PFSK-1 (cell line): ENCODE measurements around the gene WDR31.

Experiments used
- FOXP2 ChIP-seq: optimal IDR thresholded peaks from 2 replicates; pipeline ENCODE3; 2011; ENCODE audit warnings: borderline replicate concordance, control low read depth, inconsistent platforms; ENCODE audit not compliant: insufficient read depth; ENCODE audit errors: extremely low read length, extremely low read depth
- POLR2AphosphoS5 ChIP-seq: IDR thresholded peaks from 2 replicates; pipeline ENCODE4 v1.6.1; 2012; ENCODE audit warnings: low read depth, mild to moderate bottlenecking, control low read depth, low read length, moderate library complexity
- SIN3A ChIP-seq: IDR thresholded peaks from 2 replicates; pipeline ENCODE4 v1.6.1; 2012; ENCODE audit warnings: mild to moderate bottlenecking, low read length, moderate library complexity, borderline replicate concordance; ENCODE audit not compliant: insufficient read depth
- TAF1 ChIP-seq: IDR thresholded peaks from 2 replicates; pipeline ENCODE4 v1.6.1; 2012; ENCODE audit warnings: low read length, control low read depth, borderline replicate concordance; ENCODE audit not compliant: insufficient read depth
- TF ChIP-seq, protein P1 (sequence below), 2 experiments: IDR thresholded peaks; 2 replicates each; pipeline versions ENCODE4 v1.6.1 to v1.8.0; 2011 to 2012; ENCODE audit warnings: low read depth in 2 of 2, low read length in 2 of 2, control low read depth in 1 of 2, inconsistent platforms in 1 of 2, mild to moderate bottlenecking in 1 of 2, moderate library complexity in 1 of 2; ENCODE audit not compliant: insufficient read depth in 1 of 2

The WDR31 gene

DNA sequence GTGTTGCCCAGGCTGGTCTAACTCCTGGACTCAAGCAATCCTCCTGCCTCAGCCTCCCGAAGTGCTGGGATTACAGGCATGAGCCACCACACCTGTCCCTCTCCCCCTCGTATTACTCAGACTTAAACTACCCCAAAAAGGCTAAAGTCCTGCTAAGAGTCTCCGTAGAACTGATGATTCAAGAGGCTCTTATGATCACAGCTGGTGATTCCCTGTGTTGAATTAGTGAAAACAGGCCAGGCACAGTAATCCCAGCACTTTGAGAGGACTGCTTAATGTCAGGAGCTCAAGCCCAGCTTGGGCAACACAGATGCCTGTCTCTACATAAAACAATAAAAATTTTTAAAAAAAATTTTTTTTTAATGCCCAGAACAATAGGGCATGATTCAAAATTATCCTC lies 73.9 kb downstream of the WDR31 start:
- TF ChIP-seq, protein P1, sequence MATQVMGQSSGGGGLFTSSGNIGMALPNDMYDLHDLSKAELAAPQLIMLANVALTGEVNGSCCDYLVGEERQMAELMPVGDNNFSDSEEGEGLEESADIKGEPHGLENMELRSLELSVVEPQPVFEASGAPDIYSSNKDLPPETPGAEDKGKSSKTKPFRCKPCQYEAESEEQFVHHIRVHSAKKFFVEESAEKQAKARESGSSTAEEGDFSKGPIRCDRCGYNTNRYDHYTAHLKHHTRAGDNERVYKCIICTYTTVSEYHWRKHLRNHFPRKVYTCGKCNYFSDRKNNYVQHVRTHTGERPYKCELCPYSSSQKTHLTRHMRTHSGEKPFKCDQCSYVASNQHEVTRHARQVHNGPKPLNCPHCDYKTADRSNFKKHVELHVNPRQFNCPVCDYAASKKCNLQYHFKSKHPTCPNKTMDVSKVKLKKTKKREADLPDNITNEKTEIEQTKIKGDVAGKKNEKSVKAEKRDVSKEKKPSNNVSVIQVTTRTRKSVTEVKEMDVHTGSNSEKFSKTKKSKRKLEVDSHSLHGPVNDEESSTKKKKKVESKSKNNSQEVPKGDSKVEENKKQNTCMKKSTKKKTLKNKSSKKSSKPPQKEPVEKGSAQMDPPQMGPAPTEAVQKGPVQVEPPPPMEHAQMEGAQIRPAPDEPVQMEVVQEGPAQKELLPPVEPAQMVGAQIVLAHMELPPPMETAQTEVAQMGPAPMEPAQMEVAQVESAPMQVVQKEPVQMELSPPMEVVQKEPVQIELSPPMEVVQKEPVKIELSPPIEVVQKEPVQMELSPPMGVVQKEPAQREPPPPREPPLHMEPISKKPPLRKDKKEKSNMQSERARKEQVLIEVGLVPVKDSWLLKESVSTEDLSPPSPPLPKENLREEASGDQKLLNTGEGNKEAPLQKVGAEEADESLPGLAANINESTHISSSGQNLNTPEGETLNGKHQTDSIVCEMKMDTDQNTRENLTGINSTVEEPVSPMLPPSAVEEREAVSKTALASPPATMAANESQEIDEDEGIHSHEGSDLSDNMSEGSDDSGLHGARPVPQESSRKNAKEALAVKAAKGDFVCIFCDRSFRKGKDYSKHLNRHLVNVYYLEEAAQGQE (IDR thresholded peaks at IDR 0.05; ENCODE audit: insufficient read depth in 1 of 2, low read depth in 2 of 2, low read length in 2 of 2): no peak
- TF ChIP-seq FOXP2 (no peak), SIN3A (no peak), TAF1 (no peak), POLR2AphosphoS5 (no peak)
